HS-5 (cell line): ENCODE measurements around the gene KRT1.
"Not testable (repeated sequence)": the region's sequence is repeated elsewhere in the genome, so short reads cannot be mapped to it uniquely, and the experiment has no call there.

Experiments
- DNase-seq: peaks from one replicate; pipeline ENCODE4 v3.0.0-alpha.2; 2012; ENCODE audit warnings: low read depth

Gene KRT1

DNA sequence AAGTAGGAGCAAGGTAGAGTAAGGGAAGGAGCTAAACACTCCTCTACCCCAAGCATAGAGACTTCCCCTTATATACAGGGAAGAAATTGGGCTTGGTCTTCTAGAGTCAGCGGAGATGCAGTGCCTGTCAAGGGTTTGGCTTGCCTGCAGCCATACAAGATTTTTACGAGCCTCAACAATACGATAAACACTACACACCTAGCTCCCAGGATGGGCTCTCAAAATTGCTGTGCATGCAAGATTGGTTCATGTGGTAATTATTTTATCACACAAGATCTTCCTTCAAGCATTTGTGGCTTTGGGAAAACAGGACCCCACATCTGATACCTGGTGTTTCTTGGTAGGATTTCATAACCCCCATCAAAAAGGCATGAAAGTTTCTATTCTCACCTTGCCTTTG, at the start of gene KRT1:
TSS of gene KRT1 (minus strand) at position 45 of the 400 bp plus-strand sequence. CDS start 59 bp downstream, outside the sequence.
- no peak for DNase-seq

GRCh38 chr12:52729147-52729546, 48.9 kb upstream of the KRT1 start:
- DNase-seq, result no peak

DNA sequence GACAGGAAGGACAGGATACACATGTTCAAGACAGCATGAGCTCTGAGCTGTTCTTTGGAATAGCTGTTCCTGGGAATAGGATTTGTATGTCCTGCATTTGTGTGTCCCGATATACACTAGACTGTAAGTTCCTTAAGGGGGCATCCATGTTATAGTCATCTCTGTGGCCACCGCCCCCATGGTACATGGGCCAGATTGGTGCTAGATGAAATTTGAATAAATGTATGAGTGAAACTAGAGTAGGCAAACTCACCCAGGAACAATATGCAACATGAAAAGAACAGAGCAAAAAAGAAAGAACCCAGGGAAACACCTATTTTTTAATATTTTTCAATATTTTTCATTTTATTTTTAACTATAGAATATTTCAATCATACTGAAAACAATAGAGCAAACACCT, 48.2 kb upstream of the KRT1 start:
- DNase-seq, result no peak

GRCh38 chr12:52727037-52727436, 46.8 kb upstream of the KRT1 start:
- no peak for DNase-seq

- no peak for DNase-seq
Observed at GRCh38 chr12:52726451-52726850, 46.2 kb upstream of the KRT1 start.

GRCh38 chr12:52724384-52724783, 44.2 kb upstream of the KRT1 start:
- no peak for DNase-seq

DNA sequence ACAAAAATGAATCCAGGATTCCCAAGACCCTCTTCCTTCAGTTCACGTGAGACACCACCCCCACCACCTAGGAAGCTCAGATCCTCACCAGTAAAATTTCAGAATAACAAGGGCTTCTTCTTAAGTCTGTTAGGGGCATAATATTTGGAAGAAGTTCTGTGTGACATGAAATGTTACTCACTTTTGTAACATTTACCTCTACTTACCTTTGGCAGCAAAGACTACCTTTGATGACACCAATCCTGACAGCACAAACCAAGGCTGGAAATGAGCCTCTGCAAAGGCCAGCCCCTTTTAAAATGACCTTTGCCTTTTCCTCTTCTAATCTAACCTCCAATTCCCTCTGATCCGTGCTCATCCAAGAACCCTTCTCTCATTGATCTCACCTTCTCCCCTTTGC, 42.5 kb upstream of the KRT1 start:
- no peak for DNase-seq

GRCh38 chr12:52721838-52722470, 41.7 kb upstream of the KRT1 start:
- DNase-seq, result no peak

GRCh38 chr12:52720365-52720886, 40.2 kb upstream of the KRT1 start:
- no peak for DNase-seq

DNA sequence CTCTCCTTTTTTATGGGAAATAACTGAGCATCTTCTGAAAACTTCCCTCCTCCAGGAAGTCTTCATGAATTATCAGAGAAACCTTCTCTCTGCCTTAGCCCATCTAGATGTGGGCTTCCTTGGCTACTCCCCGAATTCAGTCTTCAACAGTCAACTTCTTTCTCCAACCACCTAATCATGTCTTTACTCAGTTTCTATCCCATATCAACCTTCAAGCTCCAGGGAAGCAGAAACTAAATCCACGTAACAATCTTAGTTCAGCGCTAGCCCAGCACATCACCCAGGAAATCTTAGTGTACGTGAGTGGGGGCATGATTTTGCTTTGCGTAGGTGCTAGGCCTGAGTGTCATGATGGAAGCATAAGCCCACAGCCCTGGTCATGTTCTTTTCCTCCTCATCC, 35.9 kb upstream of the KRT1 start:
- no peak for DNase-seq

DNA sequence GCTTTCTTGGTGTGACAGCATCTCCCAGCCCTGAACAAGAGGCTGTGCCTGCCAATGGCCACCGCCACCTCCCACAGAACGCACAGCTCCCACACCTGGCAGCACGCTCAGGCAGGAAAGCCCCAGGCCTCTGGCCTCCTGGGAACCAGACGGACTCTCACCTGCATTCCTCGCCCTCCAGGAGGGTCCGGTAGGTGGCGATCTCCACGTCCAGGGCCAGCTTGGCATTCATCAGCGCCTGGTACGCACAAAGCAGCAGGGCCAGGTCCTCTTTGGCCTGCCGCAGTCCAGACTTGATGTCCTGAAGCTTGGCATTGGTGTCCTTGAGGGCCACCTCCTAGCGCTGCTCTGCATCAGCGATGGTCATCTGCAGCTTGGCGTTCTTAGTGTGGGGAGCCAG, 35.2 kb upstream of the KRT1 start:
- no peak for DNase-seq

DNA sequence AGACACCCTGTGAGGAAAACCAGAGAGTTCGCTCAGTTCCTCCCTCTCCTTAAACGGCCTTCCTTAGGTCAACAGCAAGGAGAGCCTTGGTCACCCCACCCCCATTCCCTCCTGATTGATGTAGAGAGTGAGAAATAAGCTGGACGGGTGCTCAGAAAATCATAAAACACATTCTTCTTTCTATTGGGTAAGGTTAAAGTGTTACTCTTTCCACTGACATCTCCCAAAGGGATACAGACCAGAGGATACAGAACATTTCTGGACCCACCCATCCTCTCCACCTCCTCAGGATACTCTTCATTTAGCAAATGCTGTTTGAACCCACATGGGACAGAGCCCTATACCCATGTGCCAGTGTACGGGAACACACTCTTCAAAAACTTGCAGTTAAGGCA, 34.7 kb upstream of the KRT1 start:
- DNase-seq, result no peak

GRCh38 chr12:52713960-52714886, 34.0 kb upstream of the KRT1 start:
- no peak for DNase-seq

- not testable (repeated sequence) for DNase-seq
Observed at GRCh38 chr12:52712122-52712521, 31.9 kb upstream of the KRT1 start.

DNA sequence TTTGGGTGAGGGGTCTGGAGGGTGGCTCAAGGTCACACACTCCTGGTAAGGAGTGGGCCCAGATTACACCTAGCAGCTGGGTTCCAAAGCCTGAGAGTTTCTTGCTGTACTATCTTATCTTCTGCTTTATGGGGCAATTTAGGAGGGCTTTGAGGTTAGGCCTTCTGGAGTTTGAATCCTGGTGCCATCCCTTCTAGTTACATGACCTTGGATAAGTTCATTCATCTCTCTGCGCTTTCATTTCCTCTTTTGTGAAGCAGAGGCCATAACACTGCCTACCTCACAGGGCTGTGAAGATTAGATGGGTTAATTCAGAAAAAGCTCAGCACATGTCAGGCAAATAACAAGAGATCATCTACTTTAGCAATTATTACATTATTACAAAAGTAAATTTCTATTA, 30.5 kb upstream of the KRT1 start:
- no peak for DNase-seq

- DNase-seq, result no peak
Observed at GRCh38 chr12:52708010-52708409, 27.8 kb upstream of the KRT1 start.

DNA sequence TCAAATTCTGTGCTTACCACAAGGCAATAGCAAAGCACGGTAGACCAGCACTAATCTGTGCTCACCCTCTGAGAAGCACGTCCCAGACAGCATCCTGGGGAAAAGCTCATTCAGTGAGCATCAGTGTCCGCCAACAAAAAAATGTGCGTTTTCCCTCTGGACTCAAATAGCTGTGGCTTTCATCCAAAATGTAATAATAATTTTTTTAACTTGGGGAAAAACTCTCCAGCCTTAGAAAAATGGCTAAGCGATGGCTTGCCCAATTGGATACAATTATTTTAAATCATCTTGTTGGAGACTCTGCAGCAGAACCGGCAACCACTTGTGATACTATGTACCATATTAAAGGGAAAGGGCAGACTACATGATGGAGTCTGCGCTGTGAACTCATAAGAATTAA, 24.3 kb upstream of the KRT1 start:
- DNase-seq, result no peak

- no peak for DNase-seq
Observed at GRCh38 chr12:52703878-52704277, 23.7 kb upstream of the KRT1 start.

- DNase-seq, result no peak
Observed at GRCh38 chr12:52703424-52703823, 23.2 kb upstream of the KRT1 start, which contains the start of gene KRT77. TSS of gene KRT77 (minus strand) at chr12:52703524. CDS start at chr12:52703434, 90 bp downstream.

DNA sequence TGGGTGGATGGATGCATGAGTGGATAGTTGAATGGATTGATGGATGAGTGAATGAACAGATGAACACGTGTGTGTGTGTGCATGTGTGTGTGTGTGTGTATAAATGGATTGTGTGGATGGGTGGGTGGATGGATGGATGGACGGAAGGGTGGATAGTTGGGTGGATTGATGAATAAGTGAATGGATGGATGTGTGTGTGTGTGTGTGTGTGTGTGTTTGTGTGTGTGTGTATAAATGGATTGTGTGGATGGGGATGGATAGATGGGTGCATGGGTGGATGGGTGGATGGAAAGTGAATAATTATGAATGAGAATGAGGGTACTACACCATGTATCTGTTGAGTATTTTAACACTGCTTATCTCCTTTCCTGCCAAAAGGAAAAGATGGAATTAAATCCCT, 22.1 kb upstream of the KRT1 start:
- no peak for DNase-seq

- DNase-seq, result no peak
Observed at GRCh38 chr12:52701281-52701680, 21.1 kb upstream of the KRT1 start.

- DNase-seq, result no peak
Observed at GRCh38 chr12:52699960-52700359, 19.8 kb upstream of the KRT1 start.

GRCh38 chr12:52699373-52699772, 19.2 kb upstream of the KRT1 start:
- DNase-seq, result no peak
